Endothelial cell of umbilical vein (primary cell): ENCODE data around the gene LRRC17. TPM values are rescaled to one million over a fixed set of nuclear protein-coding genes. Genes with fewer than 3 reads are reported as not detected.

ENCODE experiments used
- BruUV-seq: library from RNA; stranded (reverse); fragments of 400-500 nt; replicated peaks from 2 replicates; lab custom pipeline; 2021; lab: Mats Ljungman, UMichigan
- CTCF ChIA-PET: fragments of 300-600, 350-600 bp; sonication (Branson Sonifier 250); formaldehyde crosslinking; loops from one replicate; lab custom pipeline; 2021; ENCODE audit warnings: antibody characterized with exemption, inconsistent platforms; lab: Charles Lee
- POLR2A ChIA-PET: fragments of 300-600, 350-600 bp; sonication (Branson Sonifier 250); formaldehyde crosslinking; loops from one replicate; lab custom pipeline; 2021; ENCODE audit warnings: antibody characterized with exemption, inconsistent platforms; lab: Charles Lee
- DNase-seq: peaks from one replicate; pipeline ENCODE4 v3.0.0-alpha.2; 2011; ENCODE audit warnings: low read depth, low spot score
- FAIRE-seq: peaks from 2 replicates; lab custom pipeline; 2011; peaks lifted over from hg19 to GRCh38; lab: Jason Lieb, UNC
- H2AFZ ChIP-seq: 2 replicates; pipeline ENCODE4 v1.6.0; 2012; ENCODE audit warnings: low read depth, low read length, control low read depth, inconsistent platforms
- H3K27ac ChIP-seq: 2 replicates; pipeline ENCODE4 v1.5.1; 2011; ENCODE audit warnings: low read depth, mild to moderate bottlenecking, control low read depth, low read length, moderate library complexity; ENCODE audit not compliant: insufficient read depth
- H3K27me3 ChIP-seq, 2 experiments: 2 replicates each; pipeline versions ENCODE4 v1.6.0 to v1.6.1; 2011; ENCODE audit warnings: low read length in 2 of 2, mixed read lengths in 1 of 2; ENCODE audit not compliant: control insufficient read depth in 2 of 2, insufficient read depth in 2 of 2
- H3K36me3 ChIP-seq, 2 experiments: 2 replicates in 1 of 2; 3 replicates in 1 of 2; pipeline ENCODE4 v1.5.1; 2011; ENCODE audit warnings: low read length in 2 of 2, mild to moderate bottlenecking in 1 of 2, moderate library complexity in 1 of 2; ENCODE audit not compliant: control insufficient read depth in 2 of 2, insufficient read depth in 2 of 2; ENCODE audit errors: extremely low read depth in 1 of 2
- H3K4me1 ChIP-seq: 3 replicates; pipeline ENCODE4 v1.5.1; 2011; ENCODE audit warnings: mild to moderate bottlenecking, low read length; ENCODE audit not compliant: control insufficient read depth, insufficient read depth; ENCODE audit errors: extremely low read depth
- H3K4me2 ChIP-seq: 2 replicates; pipeline ENCODE4 v1.6.1; 2011; ENCODE audit warnings: low read length, control low read depth, mixed read lengths; ENCODE audit not compliant: insufficient read depth
- H3K4me3 ChIP-seq, 3 experiments: fragments of 200-600 bp in 1 of 3; sonication (generic), shearing (Covaris generic) in 1 of 3; replicated peaks in 1 of 3; 2 replicates each; pipeline ENCODE4 v1.5.1; 2011 to 2016; ENCODE audit warnings: control low read depth in 3 of 3, low read length in 3 of 3, mild to moderate bottlenecking in 2 of 3, inconsistent platforms in 1 of 3, low read depth in 1 of 3, moderate library complexity in 1 of 3; ENCODE audit not compliant: insufficient read depth in 1 of 3
- H3K79me2 ChIP-seq: 2 replicates; pipeline ENCODE4 v1.6.0; 2012; ENCODE audit warnings: low read length, inconsistent platforms; ENCODE audit not compliant: control insufficient read depth, insufficient read depth
- H3K9ac ChIP-seq: replicated peaks from 2 replicates; pipeline ENCODE3; 2011; ENCODE audit warnings: low read length, control low read depth; ENCODE audit not compliant: insufficient read depth; ENCODE audit errors: extremely low read depth
- H3K9me1 ChIP-seq: replicated peaks from 3 replicates; pipeline ENCODE4 v1.6.0; 2011; ENCODE audit warnings: mild to moderate bottlenecking, low read length; ENCODE audit not compliant: control insufficient read depth, insufficient read depth; ENCODE audit errors: extremely low read depth
- H3K9me3 ChIP-seq: replicated peaks from 2 replicates; pipeline ENCODE4 v1.5.1; 2012; ENCODE audit warnings: low read length, inconsistent platforms; ENCODE audit not compliant: control insufficient read depth, insufficient read depth
- H4K20me1 ChIP-seq: replicated peaks from 2 replicates; pipeline ENCODE3; 2011; ENCODE audit warnings: mild to moderate bottlenecking, low read length; ENCODE audit not compliant: control insufficient read depth, insufficient read depth; ENCODE audit errors: extremely low read depth
- EZH2 ChIP-seq: IDR thresholded peaks from 2 replicates; pipeline ENCODE4 v1.6.1; 2012; ENCODE audit warnings: borderline replicate concordance, low read depth, mild to moderate bottlenecking, moderate library complexity, low read length, inconsistent platforms; ENCODE audit not compliant: severe bottlenecking
- FOS ChIP-seq: IDR thresholded peaks from 2 replicates; pipeline ENCODE4 v1.6.1; 2011; ENCODE audit warnings: mild to moderate bottlenecking, low read length, moderate library complexity, borderline replicate concordance; ENCODE audit not compliant: insufficient read depth
- GATA2 ChIP-seq: IDR thresholded peaks from 2 replicates; pipeline ENCODE4 v1.7.0; 2011; ENCODE audit warnings: low read depth, mild to moderate bottlenecking, moderate library complexity, mixed read lengths, low read length; ENCODE audit not compliant: insufficient read length, insufficient read depth
- JUN ChIP-seq: IDR thresholded peaks from 2 replicates; pipeline ENCODE4 v1.6.1; 2011; ENCODE audit warnings: borderline replicate concordance, low read depth; ENCODE audit not compliant: insufficient read length, insufficient read depth
- MYC ChIP-seq: IDR thresholded peaks from one replicate; pipeline ENCODE4 v1.6.1; 2011; ENCODE audit warnings: mild to moderate bottlenecking, low read depth, low read length
- POLR2A ChIP-seq: IDR thresholded peaks from 2 replicates; pipeline ENCODE4 v1.6.1; 2012; ENCODE audit warnings: low read depth, mild to moderate bottlenecking, control low read depth, low read length
- POLR2AphosphoS5 ChIP-seq: IDR thresholded peaks from 2 replicates; pipeline ENCODE4 v1.6.1; 2012; ENCODE audit warnings: low read depth, mild to moderate bottlenecking, control low read depth, low read length, moderate library complexity; ENCODE audit not compliant: insufficient read depth
- dilution Hi-C: fragments of 300-500 bp; cut with MboI; formaldehyde crosslinking; loops from one replicate; pipeline ENCODE4 v1.15.0; 2019; ENCODE audit warnings: low sequenced_read_pairs; ENCODE audit not compliant: extremely low pct_ligation_motif_present
- intact Hi-C: fragments of 100-400 bp; cut with micrococcal nuclease; formaldehyde crosslinking; loops from one replicate; pipeline ENCODE4 v1.10.0; 2022
- polyA plus RNA-seq, 4 experiments: library from polyadenylated mRNA; depleted of rRNA in 3 of 4; stranded (reverse) in 3 of 4; unstranded in 1 of 4; fragments of >200 nt; gene quantifications; 2 replicates each; pipeline versions ENCODE4 v1.2.1 to v1.2.3, GENCODE V29; 2011 to 2012; ENCODE audit warnings: missing spikeins in 1 of 4
- total RNA-seq: library from RNA; stranded (reverse); gene quantifications from 2 replicates; pipeline ENCODE4 v1.2.3, GENCODE V29; 2021
- TF ChIP-seq, protein P1 (sequence below), 2 donors: IDR thresholded peaks; 1 replicate in 1 of 2; 2 replicates in 1 of 2; pipeline ENCODE4 v1.5.1; 2011; ENCODE audit warnings: low read length in 2 of 2, mild to moderate bottlenecking in 2 of 2, moderate library complexity in 2 of 2, control low read depth in 1 of 2, inconsistent platforms in 1 of 2, low read depth in 1 of 2; ENCODE audit not compliant: insufficient read depth in 1 of 2; ENCODE audit errors: extremely low read depth in 1 of 2
- TF ChIP-seq, protein P2 (sequence below): IDR thresholded peaks from 2 replicates; pipeline ENCODE4 v1.6.1; 2011; ENCODE audit not compliant: insufficient read depth, insufficient read length

Gene LRRC17
- total and polyA plus RNA-seq, 2 donors (not counting 3 experiments of a cell fraction or from before 2014, with no cell fraction given) = 22.7 to 33.7 TPM

DNA sequence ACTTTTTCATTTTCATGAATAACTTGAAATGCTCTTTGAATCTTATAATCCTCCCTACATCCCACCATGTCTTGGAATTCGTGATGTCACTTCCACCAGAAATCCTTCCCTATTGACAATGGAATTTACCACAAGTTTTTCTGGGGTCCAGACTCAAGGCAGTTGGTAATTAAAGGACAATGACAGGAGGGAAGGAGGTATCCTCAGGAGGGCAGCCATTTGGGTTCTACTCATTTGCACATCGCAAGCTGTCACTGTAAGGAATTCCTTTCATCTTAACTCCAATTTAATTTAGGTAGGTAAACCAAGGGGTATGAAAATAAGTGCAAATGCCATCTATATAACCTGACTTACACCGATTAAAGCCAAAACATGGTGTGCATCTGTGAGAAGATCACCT, 21.9 kb downstream of the LRRC17 start:
- intact Hi-C loops = no loop called here
- Histone ChIP-seq H3K9me1 (no peaks in the 10 kb centered on the region), H4K20me1 (no peaks in the 10 kb centered on the region), H3K79me2 (no peaks in the 10 kb centered on the region), H3K4me3 (no peak overlapping the region), H3K36me3 (no peaks in the 10 kb centered on the region), H3K4me1 (peaks cover 18% of the 10 kb centered on the region), H3K4me2 (no peak overlapping the region), H3K9me3 (no peaks in the 10 kb centered on the region), H3K27me3 (no peaks in the 10 kb centered on the region), H2AFZ (no peak overlapping the region), H3K27ac (no peak overlapping the region), H3K9ac (no peak overlapping the region)
- ChIA-PET POLR2A (no interaction called here), CTCF (no interaction called here)
- no TSS peak for BruUV-seq
- DNase-seq (no peak), FAIRE-seq (no peak)
- TF ChIP-seq, protein P1, sequence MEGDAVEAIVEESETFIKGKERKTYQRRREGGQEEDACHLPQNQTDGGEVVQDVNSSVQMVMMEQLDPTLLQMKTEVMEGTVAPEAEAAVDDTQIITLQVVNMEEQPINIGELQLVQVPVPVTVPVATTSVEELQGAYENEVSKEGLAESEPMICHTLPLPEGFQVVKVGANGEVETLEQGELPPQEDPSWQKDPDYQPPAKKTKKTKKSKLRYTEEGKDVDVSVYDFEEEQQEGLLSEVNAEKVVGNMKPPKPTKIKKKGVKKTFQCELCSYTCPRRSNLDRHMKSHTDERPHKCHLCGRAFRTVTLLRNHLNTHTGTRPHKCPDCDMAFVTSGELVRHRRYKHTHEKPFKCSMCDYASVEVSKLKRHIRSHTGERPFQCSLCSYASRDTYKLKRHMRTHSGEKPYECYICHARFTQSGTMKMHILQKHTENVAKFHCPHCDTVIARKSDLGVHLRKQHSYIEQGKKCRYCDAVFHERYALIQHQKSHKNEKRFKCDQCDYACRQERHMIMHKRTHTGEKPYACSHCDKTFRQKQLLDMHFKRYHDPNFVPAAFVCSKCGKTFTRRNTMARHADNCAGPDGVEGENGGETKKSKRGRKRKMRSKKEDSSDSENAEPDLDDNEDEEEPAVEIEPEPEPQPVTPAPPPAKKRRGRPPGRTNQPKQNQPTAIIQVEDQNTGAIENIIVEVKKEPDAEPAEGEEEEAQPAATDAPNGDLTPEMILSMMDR (IDR thresholded peaks at IDR 0.05; ENCODE audit: extremely low read depth in 1 of 2, insufficient read depth in 1 of 2, low read depth in 1 of 2, low read length in 2 of 2) = no peak
- TF ChIP-seq EZH2 (no peak), POLR2A (no peak), JUN (no peak), POLR2AphosphoS5 (no peak), MYC (no peak), GATA2 (no peak), FOS (no peak)
- TF ChIP-seq, protein P2, sequence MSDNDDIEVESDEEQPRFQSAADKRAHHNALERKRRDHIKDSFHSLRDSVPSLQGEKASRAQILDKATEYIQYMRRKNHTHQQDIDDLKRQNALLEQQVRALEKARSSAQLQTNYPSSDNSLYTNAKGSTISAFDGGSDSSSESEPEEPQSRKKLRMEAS = no peak
- dilution Hi-C loops = no loop called here
